K562 (cell line): ENCODE data around the gene SRP9. TPM values are rescaled to one million over a fixed set of nuclear protein-coding genes. Genes with fewer than 3 reads are reported as not detected.
A peak's percentile ranks its signal among the peaks of the same experiment; 100 is the strongest.

Experiments
- GABPB2 ChIP-seq: fragments of 250-450 bp; sonication (Bioruptor Pico); conservative IDR thresholded peaks from 2 replicates; pipeline ENCODE4 v1.5.1; 2021; ENCODE audit warnings: mild to moderate bottlenecking
- MTA1 ChIP-seq: fragments of 450-650 bp; IDR thresholded peaks from 2 replicates; pipeline ENCODE4 v1.6.1; 2017; ENCODE audit warnings: borderline replicate concordance
- SOX6 ChIP-seq: fragments of 450-650 bp; IDR thresholded peaks from 2 replicates; pipeline ENCODE4 v1.6.1; 2014; ENCODE audit warnings: mild to moderate bottlenecking
- SRSF3 ChIP-seq: fragments of 200-400 bp; formaldehyde crosslinking; IDR thresholded peaks from 2 replicates; pipeline ENCODE4 v1.6.1; 2016; ENCODE audit warnings: mild to moderate bottlenecking, low read length, moderate library complexity; ENCODE audit not compliant: insufficient read depth
- ZSCAN29 ChIP-seq: fragments of 450-650 bp; IDR thresholded peaks from 2 replicates; pipeline ENCODE4 v1.6.1; 2017
- polyA plus RNA-seq, 8 experiments: library from polyadenylated mRNA; depleted of rRNA in 4 of 8; stranded (reverse) in 5 of 8; unstranded in 3 of 8; fragments of >200 nt; fragmentation: Nextera tagmentation in 2 of 8; fragmentation: Illumina TruSeq in 1 of 8; extraction: Ambion mirVana in 2 of 8; extraction: Trizol in 1 of 8; gene quantifications; 2 replicates each; pipeline versions ENCODE4 v1.2.1 to v1.2.3, GENCODE V29; 2011 to 2014; ENCODE audit warnings: inconsistent platforms in 1 of 8, missing spikeins in 1 of 8
- total RNA-seq, 7 experiments: library from RNA; depleted of rRNA in 6 of 7; stranded (reverse); fragments of >200 nt in 6 of 7; fragmentation: Illumina TruSeq in 2 of 7; extraction: Trizol in 2 of 7; gene quantifications; 2 replicates each; pipeline versions ENCODE4 v1.2.1 to v1.2.3, GENCODE V29; 2011 to 2021; ENCODE audit warnings: low replicate concordance in 1 of 7
- TF ChIP-seq, protein P1 (sequence below): fragments of 450-650 bp; IDR thresholded peaks from 2 replicates; pipeline ENCODE4 v1.6.1; 2016; ENCODE audit warnings: low read depth
- TF ChIP-seq, protein P2 (sequence below): sonication (generic); formaldehyde crosslinking; IDR thresholded peaks from 2 replicates; pipeline ENCODE4 v1.8.0; 2022; ENCODE audit warnings: mild to moderate bottlenecking, missing genetic modification reagents
- TF ChIP-seq, protein P3 (sequence below): fragments of 450-650 bp; IDR thresholded peaks from 2 replicates; pipeline ENCODE4 v1.6.1; 2016; ENCODE audit warnings: borderline replicate concordance

The SRP9 gene
- total and polyA plus RNA-seq, 9 of the 15 experiments (the other 6 are each of a cell fraction or from before 2014, with no cell fraction given), result 273 to 1,892 (median 668) TPM

DNA sequence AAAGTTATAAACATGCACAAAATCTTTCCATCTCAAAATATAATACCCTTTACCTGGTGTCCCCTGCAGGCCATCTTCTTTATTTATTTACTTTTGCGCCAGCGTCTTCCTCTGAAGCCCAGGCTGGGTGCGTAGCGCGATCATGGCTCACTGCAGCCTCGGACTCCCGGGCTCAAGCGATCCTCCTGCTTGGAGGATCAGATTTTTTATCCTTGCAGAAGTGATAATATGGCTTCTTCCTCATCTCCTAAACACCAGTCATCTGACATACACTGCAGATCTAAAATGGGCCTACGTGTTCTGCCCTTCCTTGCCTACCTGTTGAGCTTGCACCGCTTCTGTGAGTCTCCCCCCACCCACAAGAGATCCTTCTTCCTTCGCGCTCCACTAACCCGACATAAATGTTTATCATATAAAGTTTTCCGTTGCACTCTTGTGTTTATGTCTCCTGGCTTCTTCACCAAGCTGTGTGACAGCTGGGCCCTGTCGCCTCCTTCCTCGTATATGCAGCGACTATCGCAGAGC is 506 bp upstream of the SRP9 start (continued):
- TF ChIP-seq, protein P1, sequence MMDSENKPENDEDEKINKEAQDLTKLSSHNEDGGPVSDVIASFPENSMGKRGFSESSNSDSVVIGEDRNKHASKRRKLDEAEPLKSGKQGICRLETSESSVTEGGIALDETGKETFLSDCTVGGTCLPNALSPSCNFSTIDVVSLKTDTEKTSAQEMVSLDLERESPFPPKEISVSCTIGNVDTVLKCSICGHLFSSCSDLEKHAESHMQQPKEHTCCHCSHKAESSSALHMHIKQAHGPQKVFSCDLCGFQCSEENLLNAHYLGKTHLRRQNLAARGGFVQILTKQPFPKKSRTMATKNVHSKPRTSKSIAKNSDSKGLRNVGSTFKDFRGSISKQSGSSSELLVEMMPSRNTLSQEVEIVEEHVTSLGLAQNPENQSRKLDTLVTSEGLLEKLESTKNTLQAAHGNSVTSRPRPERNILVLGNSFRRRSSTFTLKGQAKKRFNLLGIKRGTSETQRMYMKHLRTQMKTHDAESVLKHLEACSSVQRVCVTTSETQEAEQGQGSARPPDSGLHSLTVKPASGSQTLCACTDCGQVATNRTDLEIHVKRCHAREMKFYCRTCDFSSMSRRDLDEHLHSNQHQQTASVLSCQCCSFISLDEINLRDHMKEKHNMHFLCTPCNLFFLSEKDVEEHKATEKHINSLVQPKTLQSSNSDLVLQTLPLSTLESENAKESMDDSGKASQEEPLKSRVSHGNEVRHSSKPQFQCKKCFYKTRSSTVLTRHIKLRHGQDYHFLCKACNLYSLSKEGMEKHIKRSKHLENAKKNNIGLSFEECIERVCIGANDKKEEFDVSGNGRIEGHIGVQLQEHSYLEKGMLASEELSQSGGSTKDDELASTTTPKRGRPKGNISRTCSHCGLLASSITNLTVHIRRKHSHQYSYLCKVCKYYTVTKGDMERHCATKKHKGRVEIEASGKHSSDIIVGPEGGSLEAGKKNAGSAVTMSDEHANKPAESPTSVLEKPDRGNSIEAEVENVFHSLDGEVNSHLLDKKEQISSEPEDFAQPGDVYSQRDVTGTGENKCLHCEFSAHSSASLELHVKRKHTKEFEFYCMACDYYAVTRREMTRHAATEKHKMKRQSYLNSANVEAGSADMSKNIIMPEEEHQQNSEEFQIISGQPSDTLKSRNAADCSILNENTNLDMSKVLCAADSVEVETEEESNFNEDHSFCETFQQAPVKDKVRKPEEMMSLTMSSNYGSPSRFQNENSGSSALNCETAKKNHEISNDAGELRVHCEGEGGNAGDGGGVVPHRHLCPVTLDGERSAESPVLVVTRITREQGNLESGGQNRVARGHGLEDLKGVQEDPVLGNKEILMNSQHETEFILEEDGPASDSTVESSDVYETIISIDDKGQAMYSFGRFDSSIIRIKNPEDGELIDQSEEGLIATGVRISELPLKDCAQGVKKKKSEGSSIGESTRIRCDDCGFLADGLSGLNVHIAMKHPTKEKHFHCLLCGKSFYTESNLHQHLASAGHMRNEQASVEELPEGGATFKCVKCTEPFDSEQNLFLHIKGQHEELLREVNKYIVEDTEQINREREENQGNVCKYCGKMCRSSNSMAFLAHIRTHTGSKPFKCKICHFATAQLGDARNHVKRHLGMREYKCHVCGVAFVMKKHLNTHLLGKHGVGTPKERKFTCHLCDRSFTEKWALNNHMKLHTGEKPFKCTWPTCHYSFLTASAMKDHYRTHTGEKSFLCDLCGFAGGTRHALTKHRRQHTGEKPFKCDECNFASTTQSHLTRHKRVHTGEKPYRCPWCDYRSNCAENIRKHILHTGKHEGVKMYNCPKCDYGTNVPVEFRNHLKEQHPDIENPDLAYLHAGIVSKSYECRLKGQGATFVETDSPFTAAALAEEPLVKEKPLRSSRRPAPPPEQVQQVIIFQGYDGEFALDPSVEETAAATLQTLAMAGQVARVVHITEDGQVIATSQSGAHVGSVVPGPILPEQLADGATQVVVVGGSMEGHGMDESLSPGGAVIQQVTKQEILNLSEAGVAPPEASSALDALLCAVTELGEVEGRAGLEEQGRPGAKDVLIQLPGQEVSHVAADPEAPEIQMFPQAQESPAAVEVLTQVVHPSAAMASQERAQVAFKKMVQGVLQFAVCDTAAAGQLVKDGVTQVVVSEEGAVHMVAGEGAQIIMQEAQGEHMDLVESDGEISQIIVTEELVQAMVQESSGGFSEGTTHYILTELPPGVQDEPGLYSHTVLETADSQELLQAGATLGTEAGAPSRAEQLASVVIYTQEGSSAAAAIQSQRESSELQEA, result no peak
- TF ChIP-seq ZSCAN29 (0 out of 2 replicates have a peak, but pooled peaks have one; percentile 19), SOX6 (no peak), MTA1 (peak; percentile 82), GABPB2 (CRISPR knock-in tag) (no peak), SRSF3 (no peak)
- TF ChIP-seq, protein P2, sequence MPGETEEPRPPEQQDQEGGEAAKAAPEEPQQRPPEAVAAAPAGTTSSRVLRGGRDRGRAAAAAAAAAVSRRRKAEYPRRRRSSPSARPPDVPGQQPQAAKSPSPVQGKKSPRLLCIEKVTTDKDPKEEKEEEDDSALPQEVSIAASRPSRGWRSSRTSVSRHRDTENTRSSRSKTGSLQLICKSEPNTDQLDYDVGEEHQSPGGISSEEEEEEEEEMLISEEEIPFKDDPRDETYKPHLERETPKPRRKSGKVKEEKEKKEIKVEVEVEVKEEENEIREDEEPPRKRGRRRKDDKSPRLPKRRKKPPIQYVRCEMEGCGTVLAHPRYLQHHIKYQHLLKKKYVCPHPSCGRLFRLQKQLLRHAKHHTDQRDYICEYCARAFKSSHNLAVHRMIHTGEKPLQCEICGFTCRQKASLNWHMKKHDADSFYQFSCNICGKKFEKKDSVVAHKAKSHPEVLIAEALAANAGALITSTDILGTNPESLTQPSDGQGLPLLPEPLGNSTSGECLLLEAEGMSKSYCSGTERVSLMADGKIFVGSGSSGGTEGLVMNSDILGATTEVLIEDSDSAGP (CRISPR knock-in tag), result no peak
- TF ChIP-seq, protein P3, sequence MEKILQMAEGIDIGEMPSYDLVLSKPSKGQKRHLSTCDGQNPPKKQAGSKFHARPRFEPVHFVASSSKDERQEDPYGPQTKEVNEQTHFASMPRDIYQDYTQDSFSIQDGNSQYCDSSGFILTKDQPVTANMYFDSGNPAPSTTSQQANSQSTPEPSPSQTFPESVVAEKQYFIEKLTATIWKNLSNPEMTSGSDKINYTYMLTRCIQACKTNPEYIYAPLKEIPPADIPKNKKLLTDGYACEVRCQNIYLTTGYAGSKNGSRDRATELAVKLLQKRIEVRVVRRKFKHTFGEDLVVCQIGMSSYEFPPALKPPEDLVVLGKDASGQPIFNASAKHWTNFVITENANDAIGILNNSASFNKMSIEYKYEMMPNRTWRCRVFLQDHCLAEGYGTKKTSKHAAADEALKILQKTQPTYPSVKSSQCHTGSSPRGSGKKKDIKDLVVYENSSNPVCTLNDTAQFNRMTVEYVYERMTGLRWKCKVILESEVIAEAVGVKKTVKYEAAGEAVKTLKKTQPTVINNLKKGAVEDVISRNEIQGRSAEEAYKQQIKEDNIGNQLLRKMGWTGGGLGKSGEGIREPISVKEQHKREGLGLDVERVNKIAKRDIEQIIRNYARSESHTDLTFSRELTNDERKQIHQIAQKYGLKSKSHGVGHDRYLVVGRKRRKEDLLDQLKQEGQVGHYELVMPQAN, result peak; percentile 26; the same call in 1 of the 2 replicates
